ENCODE results near the gene CPED1.

Gene CPED1

DNA sequence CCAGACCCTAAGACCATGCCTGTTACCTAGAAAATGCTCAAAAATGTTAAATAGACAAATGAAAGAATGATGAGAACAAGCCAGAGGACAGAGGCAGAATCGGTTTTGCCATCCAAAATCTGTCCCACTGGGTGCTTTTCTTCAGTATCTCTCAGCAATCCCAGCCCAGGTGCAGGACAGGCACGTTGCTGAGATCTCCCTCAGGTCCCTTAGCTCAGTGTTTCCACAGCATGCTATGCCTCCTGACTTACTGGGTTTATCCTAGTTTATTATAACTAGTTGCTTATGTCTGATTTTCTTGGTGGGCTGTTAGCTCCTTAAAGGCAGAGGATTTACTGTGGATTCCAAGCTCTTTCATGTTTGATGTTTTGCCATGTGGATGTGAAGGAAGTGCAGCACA lies 20.3 kb downstream of the CPED1 start:
- TF ChIP-seq, protein P1, sequence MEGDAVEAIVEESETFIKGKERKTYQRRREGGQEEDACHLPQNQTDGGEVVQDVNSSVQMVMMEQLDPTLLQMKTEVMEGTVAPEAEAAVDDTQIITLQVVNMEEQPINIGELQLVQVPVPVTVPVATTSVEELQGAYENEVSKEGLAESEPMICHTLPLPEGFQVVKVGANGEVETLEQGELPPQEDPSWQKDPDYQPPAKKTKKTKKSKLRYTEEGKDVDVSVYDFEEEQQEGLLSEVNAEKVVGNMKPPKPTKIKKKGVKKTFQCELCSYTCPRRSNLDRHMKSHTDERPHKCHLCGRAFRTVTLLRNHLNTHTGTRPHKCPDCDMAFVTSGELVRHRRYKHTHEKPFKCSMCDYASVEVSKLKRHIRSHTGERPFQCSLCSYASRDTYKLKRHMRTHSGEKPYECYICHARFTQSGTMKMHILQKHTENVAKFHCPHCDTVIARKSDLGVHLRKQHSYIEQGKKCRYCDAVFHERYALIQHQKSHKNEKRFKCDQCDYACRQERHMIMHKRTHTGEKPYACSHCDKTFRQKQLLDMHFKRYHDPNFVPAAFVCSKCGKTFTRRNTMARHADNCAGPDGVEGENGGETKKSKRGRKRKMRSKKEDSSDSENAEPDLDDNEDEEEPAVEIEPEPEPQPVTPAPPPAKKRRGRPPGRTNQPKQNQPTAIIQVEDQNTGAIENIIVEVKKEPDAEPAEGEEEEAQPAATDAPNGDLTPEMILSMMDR (IDR thresholded peaks at IDR 0.05) = no peak

GRCh38 chr7:121011401-121011800 lies 22.9 kb downstream of the CPED1 start:
- no peak overlapping the region for H3K27ac ChIP-seq
- no peaks in the 10 kb centered on the region for H3K36me3 ChIP-seq (ENCODE audit: control insufficient read depth, insufficient read depth, low read length)
- TF ChIP-seq, protein P1 (IDR thresholded peaks at IDR 0.05) = no peak
- no peaks in the 10 kb centered on the region for H3K27me3 ChIP-seq (ENCODE audit: control insufficient read depth, insufficient read depth, low read length)
- H2AFZ ChIP-seq = no peak overlapping the region
- H3K4me1 ChIP-seq = no peaks in the 10 kb centered on the region
- no peak overlapping the region for H3K9ac ChIP-seq
- H3K79me2 ChIP-seq = no peaks in the 10 kb centered on the region
- H3K4me3 ChIP-seq (ENCODE audit: low read depth, low read length) = no peak overlapping the region
- H3K4me2 ChIP-seq (ENCODE audit: low read length) = no peak overlapping the region
- H3K9me3 ChIP-seq (ENCODE audit: control insufficient read depth, low read length) = no peaks in the 10 kb centered on the region

More for the DNA sequence above, 20.3 kb downstream of the CPED1 start:
- Histone ChIP-seq H3K4me3 (ENCODE audit: low read depth, low read length) (no peak overlapping the region), H3K4me2 (ENCODE audit: low read length) (no peak overlapping the region), H2AFZ (no peak overlapping the region), H3K36me3 (ENCODE audit: control insufficient read depth, insufficient read depth, low read length) (no peaks in the 10 kb centered on the region), H3K27ac (no peak overlapping the region), H3K9ac (no peak overlapping the region), H3K27me3 (ENCODE audit: control insufficient read depth, insufficient read depth, low read length) (no peaks in the 10 kb centered on the region), H3K9me3 (ENCODE audit: control insufficient read depth, low read length) (no peaks in the 10 kb centered on the region), H3K4me1 (no peaks in the 10 kb centered on the region), H3K79me2 (no peaks in the 10 kb centered on the region)

GRCh38 chr7:121012170-121012874 lies 23.8 kb downstream of the CPED1 start:
- Histone ChIP-seq H3K4me1 (no peaks in the 10 kb centered on the region), H3K27me3 (ENCODE audit: control insufficient read depth, insufficient read depth, low read length) (no peaks in the 10 kb centered on the region), H3K9ac (no peak overlapping the region), H3K27ac (no peak overlapping the region), H3K9me3 (ENCODE audit: control insufficient read depth, low read length) (no peaks in the 10 kb centered on the region), H3K4me2 (ENCODE audit: low read length) (no peak overlapping the region), H3K36me3 (ENCODE audit: control insufficient read depth, insufficient read depth, low read length) (no peaks in the 10 kb centered on the region), H3K79me2 (no peaks in the 10 kb centered on the region), H3K4me3 (ENCODE audit: low read depth, low read length) (no peak overlapping the region), H2AFZ (no peak overlapping the region)
- TF ChIP-seq, protein P1 (IDR thresholded peaks at IDR 0.05) = no peak

DNA sequence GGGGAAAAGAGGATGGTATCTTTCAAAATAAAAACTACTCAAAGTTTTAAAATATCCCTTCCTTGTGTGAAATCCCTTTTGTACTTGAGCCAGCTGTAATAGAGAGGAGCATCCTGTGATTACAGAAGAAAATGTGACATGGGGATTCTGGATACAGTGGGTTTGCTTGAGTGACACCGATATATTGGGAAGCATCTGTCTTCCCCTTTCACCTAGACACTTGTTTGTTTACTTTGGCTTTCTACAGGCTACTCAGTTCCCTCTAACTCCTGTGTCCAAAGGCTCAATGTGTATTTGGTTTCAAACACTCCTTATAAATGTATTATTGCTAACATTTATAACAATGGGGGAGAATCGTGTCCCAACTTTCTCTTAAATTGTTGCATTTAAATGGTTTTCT lies 24.4 kb downstream of the CPED1 start:
- Histone ChIP-seq H3K4me1 (no peaks in the 10 kb centered on the region), H3K27ac (no peak overlapping the region), H3K27me3 (ENCODE audit: control insufficient read depth, insufficient read depth, low read length) (no peaks in the 10 kb centered on the region), H3K4me3 (ENCODE audit: low read depth, low read length) (no peak overlapping the region), H3K9ac (no peak overlapping the region), H2AFZ (no peak overlapping the region), H3K36me3 (ENCODE audit: control insufficient read depth, insufficient read depth, low read length) (no peaks in the 10 kb centered on the region), H3K9me3 (ENCODE audit: control insufficient read depth, low read length) (no peaks in the 10 kb centered on the region), H3K4me2 (ENCODE audit: low read length) (no peak overlapping the region), H3K79me2 (no peaks in the 10 kb centered on the region)
- TF ChIP-seq, protein P1 (IDR thresholded peaks at IDR 0.05) = no peak

GRCh38 chr7:121015560-121015959 lies 27.0 kb downstream of the CPED1 start:
- no peaks in the 10 kb centered on the region for H3K79me2 ChIP-seq
- H3K4me2 ChIP-seq (ENCODE audit: low read length) = no peak overlapping the region
- no peaks in the 10 kb centered on the region for H3K9me3 ChIP-seq (ENCODE audit: control insufficient read depth, low read length)
- no peaks in the 10 kb centered on the region for H3K36me3 ChIP-seq (ENCODE audit: control insufficient read depth, insufficient read depth, low read length)
- H3K4me3 ChIP-seq (ENCODE audit: low read depth, low read length) = no peak overlapping the region
- H3K9ac ChIP-seq = no peak overlapping the region
- no peak overlapping the region for H2AFZ ChIP-seq
- no peaks in the 10 kb centered on the region for H3K4me1 ChIP-seq
- TF ChIP-seq, protein P1 (IDR thresholded peaks at IDR 0.05) = no peak
- no peaks in the 10 kb centered on the region for H3K27me3 ChIP-seq (ENCODE audit: control insufficient read depth, insufficient read depth, low read length)
- no peak overlapping the region for H3K27ac ChIP-seq
